Mucosa of gallbladder (tissue), 1 donor: ENCODE results near the gene CDK14. TPM values are rescaled to one million over a fixed set of nuclear protein-coding genes. Genes with fewer than 3 reads are reported as not detected.

Experiments used
- DNase-seq: peaks from one replicate; pipeline ENCODE4 v3.0.0-alpha.2; 2020; ENCODE audit warnings: low spot score
- total RNA-seq: library from RNA; stranded (reverse); gene quantifications from one replicate; pipeline ENCODE4 v1.2.1, GENCODE V29; 2021
- donor health status: DM: no; HTN: no; CAD: no.

Gene CDK14
- total RNA-seq, 1 donor from 2014 or later, result 70.3 TPM

- no peak for DNase-seq
Observed at GRCh38 chr7:90839316-90839715, 243.2 kb downstream of the CDK14 start.

- no peak for DNase-seq
Observed at GRCh38 chr7:90839727-90840291, 243.7 kb downstream of the CDK14 start.

GRCh38 chr7:90841759-90842429, 245.8 kb downstream of the CDK14 start:
- no peak for DNase-seq

GRCh38 chr7:90842430-90842788, 246.3 kb downstream of the CDK14 start:
- no peak for DNase-seq

- DNase-seq, result no peak
Observed at GRCh38 chr7:90843472-90843871, 247.4 kb downstream of the CDK14 start.

- DNase-seq, result no peak
Observed at GRCh38 chr7:90844421-90844820, 248.3 kb downstream of the CDK14 start.

- DNase-seq, result no peak
Observed at GRCh38 chr7:90846192-90846591, 250.1 kb downstream of the CDK14 start.

- no peak for DNase-seq
Observed at GRCh38 chr7:90850066-90850465, 253.9 kb downstream of the CDK14 start.

- no peak for DNase-seq
Observed at GRCh38 chr7:90850471-90850870, 254.3 kb downstream of the CDK14 start.

- no peak for DNase-seq
Observed at GRCh38 chr7:90853205-90853604, 257.1 kb downstream of the CDK14 start.

GRCh38 chr7:90856351-90857070, 260.4 kb downstream of the CDK14 start:
- DNase-seq, result no peak

GRCh38 chr7:90857603-90858002, 261.5 kb downstream of the CDK14 start:
- DNase-seq, result no peak

GRCh38 chr7:90858546-90858945, 262.4 kb downstream of the CDK14 start:
- no peak for DNase-seq

- DNase-seq, result no peak
Observed at GRCh38 chr7:90859521-90859920, 263.4 kb downstream of the CDK14 start.

GRCh38 chr7:90864088-90864487, 268.0 kb downstream of the CDK14 start:
- no peak for DNase-seq

- DNase-seq, result no peak
Observed at GRCh38 chr7:90869335-90869734, 273.2 kb downstream of the CDK14 start.

- no peak for DNase-seq
Observed at GRCh38 chr7:90876701-90877100, 280.6 kb downstream of the CDK14 start.

- DNase-seq, result no peak
Observed at GRCh38 chr7:90877201-90877600, 281.1 kb downstream of the CDK14 start.

GRCh38 chr7:90879924-90880323, 283.8 kb downstream of the CDK14 start:
- DNase-seq, result no peak

GRCh38 chr7:90886416-90886815, 290.3 kb downstream of the CDK14 start:
- no peak for DNase-seq

- no peak for DNase-seq
Observed at GRCh38 chr7:90889210-90889609, 293.1 kb downstream of the CDK14 start.

GRCh38 chr7:90889644-90890043, 293.5 kb downstream of the CDK14 start:
- no peak for DNase-seq

- no peak for DNase-seq
Observed at GRCh38 chr7:90891529-90891928, 295.4 kb downstream of the CDK14 start.
